HG03066 (cell line): Measurements from ENCODE around the gene KRTAP24-1.

Experiments used
- ATAC-seq: cut with Tn5 transposase; IDR thresholded peaks from one replicate; pipeline ENCODE4 v1.9.1; 2021; ENCODE audit warnings: low read depth; ENCODE audit not compliant: unreplicated experiment

The KRTAP24-1 gene

DNA sequence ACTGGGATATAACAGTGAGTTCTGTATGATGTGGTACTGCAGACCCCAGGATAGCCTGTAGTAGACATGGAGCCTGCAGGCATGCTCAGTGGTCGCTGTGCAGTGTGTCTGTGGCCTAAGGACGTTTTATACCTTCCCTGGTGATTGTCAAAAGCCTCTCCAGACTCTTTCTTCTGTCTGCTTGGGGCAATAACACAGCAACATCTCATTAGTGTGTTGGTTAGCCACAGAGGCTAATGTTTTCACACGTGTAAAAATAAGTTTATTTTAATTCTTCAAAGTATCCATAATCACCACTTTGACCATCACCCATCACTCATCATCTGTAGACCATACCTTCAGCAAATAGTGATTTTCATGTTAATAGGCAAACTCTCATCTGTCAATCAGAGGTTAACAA is at the start of gene KRTAP24-1:
Gene KRTAP24-1 (minus strand): TSS at position 101 of the 400 bp plus-strand sequence. CDS start 18 bp downstream, at position 83.
- no peak for ATAC-seq

GRCh38 chr21:30329203-30329875 is 46.6 kb upstream of the KRTAP24-1 start:
- ATAC-seq, result no peak

- no peak for ATAC-seq
Observed at GRCh38 chr21:30326390-30326789, 43.6 kb upstream of the KRTAP24-1 start.

- no peak for ATAC-seq
Observed at GRCh38 chr21:30320215-30320614, 37.5 kb upstream of the KRTAP24-1 start, which contains the start of gene KRTAP26-1. TSS of gene KRTAP26-1 (minus strand) at chr21:30320315. CDS start at chr21:30320035, 280 bp downstream.

- no peak for ATAC-seq
Observed at GRCh38 chr21:30315701-30316100, 33.0 kb upstream of the KRTAP24-1 start.

GRCh38 chr21:30306884-30307283 is 24.1 kb upstream of the KRTAP24-1 start:
- ATAC-seq, result no peak

- no peak for ATAC-seq
Observed at GRCh38 chr21:30305136-30305535, 22.4 kb upstream of the KRTAP24-1 start.

DNA sequence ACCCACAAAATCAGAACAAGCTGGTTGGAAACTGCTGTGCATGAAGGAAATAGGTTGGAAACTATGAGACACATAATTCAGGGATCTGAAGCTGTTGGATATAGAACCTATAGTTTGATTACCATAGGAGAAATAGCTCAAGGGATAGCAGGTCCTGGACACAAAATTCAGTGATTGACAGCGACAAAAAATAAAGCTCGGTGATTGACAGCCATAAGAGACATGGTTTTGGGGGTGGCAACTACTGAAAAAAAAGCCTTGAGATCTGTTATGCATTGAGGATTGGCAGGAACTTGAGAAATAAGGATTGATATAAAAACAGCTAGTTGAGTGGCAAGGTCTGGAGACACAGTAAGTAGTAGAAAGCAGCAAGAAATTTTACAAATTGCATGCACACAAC is 6.5 kb upstream of the KRTAP24-1 start, which contains the start of gene KRTAP25-1:
Gene KRTAP25-1 (minus strand): TSS at position 300 of the 400 bp plus-strand sequence. CDS start 24 bp downstream, at position 276.
- ATAC-seq, result no peak

DNA sequence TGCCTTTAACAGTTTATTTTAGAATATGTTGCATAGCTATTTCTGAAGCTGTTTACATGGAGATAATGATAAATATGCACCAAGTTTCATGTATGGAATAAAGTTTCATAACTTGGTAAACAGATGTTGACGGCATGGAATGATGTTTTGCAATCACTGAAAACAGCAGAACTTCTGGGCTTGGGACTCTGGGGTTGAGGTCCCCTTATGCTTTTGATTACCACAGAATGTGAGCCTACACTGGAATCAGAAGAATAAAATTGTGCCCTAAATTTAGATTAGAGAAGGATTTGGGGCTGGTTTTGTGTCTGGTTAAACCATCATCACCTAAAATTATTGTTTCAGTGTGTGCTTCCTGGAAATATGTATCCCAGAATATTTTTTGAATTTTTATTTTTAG is 11.1 kb downstream of the KRTAP24-1 start:
- no peak for ATAC-seq

- ATAC-seq, result no peak
Observed at GRCh38 chr21:30271156-30271555, 11.6 kb downstream of the KRTAP24-1 start.

DNA sequence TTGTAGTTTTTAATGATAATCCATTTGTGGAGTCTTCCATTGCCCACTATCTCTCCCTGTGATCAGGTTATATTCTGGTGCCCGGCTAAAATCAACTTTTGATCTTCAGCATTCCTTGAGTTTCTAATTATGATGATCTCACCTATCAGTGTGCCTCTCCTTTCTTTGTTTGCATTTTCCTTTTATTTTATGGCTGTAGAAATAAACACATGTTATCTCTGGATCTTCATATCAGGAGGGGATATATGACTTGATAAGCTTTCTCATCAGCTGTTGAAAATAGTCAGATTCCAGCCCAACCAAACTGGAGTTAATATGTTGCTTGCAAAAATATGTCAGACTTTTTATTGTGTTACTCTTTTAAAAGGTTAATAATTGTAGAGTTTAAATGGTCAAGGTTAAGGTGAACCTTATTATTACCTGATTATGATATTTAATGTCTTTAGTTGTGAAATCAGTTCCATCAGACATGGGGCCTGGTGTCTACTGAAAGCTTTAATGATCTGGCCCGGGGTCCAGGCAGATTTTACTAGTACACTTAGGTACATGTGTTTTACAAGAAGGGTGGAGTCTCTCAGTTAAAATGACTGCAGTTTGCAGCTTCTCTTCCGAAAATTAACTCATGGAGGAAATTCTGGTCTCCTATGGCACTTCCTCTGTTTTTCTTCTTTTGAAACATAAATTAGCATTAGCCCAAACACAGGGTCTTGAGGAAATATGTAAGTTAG is 12.8 kb downstream of the KRTAP24-1 start:
- no peak for ATAC-seq

DNA sequence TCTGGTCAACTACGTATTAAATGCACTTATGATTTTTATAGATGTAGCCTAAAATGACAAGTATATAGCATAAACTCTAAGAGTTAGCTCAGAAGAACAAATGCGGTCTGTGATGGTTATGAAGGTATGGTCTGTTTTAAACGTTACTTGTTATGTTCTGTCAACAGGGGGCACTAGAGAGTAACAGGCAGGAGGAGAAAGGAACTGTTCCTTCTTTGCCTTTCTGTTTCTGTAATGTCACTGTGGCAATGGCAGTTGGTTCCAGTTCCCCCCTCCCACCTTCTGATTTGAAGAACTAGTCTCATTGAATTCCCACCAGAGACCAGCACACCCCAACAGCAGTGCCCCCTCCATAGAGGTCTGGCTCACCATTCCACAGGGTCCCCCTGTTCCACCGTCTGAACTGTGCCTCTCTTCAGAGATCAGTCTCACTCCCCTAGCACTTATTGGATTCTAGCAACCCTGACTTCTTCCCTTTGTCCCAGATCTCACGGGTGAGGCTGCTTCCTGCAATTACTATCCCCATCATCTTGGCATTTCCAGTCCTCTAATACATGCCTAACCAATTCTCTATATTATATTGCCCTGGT is 14.0 kb downstream of the KRTAP24-1 start:
- ATAC-seq, result no peak

- ATAC-seq, result no peak
Observed at GRCh38 chr21:30257773-30258172, 25.0 kb downstream of the KRTAP24-1 start.

DNA sequence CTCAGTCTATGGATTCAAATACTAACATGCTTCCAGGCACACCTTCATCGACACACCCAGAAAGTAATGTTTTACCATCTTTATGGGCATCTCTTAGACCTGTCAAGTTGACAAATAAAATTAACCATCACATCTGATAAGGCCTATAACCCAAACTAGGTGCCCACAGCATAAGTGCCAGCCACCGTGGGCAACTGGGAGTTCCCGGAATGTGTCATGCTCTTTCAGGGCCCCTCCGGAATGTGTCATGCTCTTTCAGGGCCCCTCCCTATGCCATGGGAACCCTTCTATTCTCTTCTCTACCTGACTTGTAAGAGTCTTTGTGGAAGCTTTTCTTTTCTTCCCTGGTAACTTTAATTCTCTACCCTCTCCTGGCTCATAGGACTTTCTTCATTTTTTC is 26.6 kb downstream of the KRTAP24-1 start:
- ATAC-seq, result no peak

DNA sequence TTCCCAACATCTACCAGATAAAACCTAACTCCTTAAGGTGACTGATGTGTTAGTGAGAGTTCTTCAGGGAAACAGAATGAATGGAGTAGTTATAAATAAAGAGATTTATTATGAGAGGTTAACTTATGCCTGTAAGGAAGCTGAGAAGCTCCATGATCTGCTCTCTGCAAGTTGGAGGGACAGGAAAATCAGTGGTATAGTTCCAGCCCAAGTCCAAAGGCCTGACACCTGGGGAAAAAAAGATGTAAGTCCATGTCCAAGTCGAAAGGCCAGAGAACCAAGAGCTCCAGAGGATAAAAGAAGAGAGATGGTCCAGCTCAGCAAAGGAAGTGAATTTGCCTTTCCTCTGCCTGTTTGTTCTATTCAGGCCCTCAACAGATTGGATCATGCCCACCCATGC is 27.1 kb downstream of the KRTAP24-1 start:
- no peak for ATAC-seq

- no peak for ATAC-seq
Observed at GRCh38 chr21:30251781-30252180, 31.0 kb downstream of the KRTAP24-1 start.

- ATAC-seq, result no peak
Observed at GRCh38 chr21:30249936-30250335, 32.8 kb downstream of the KRTAP24-1 start.

- no peak for ATAC-seq
Observed at GRCh38 chr21:30248844-30249243, 33.9 kb downstream of the KRTAP24-1 start.

DNA sequence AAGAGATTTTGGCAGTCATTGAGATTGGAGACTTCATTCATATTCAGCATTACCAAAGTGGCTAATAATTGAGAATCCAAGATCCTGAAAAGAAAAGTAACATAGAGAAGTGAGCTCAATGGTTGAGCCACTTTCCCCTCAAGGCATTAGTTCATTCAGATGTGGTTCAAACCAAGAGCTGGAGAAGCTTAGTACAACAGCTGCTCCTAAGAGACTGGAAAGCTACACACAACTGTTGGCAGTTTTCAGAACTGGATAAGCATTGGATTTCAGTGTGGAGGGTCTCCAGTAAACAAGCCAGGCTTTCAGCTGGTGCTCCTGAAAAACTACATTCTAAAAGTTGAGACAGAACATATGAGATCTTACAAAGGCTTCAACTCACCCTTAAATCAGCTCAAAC is 37.7 kb downstream of the KRTAP24-1 start:
- no peak for ATAC-seq

DNA sequence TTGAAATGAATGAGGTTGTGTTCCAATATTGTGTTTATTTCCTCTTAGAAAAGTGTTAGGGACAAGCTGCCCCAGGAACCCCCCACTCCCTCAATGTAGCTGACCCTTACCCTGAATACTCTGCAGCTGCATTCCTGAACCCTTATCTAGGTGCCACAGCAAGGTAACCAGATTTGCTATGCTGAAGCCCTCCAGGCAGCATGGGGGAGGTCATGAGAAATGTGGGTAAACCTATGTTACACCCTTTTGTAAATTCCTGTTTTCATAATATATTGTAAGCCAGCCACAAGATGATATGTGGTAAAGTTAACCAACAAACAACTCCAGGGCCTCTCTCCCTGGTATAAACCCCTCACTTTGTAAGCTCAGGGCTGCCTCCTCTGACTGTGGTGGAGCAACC is 39.1 kb downstream of the KRTAP24-1 start:
- ATAC-seq, result no peak

GRCh38 chr21:30240661-30241060 is 42.1 kb downstream of the KRTAP24-1 start:
- no peak for ATAC-seq
